ENCODE data around the gene CDC42EP1.

The CDC42EP1 gene

GRCh38 chr22:37616201-37617083 is 56.2 kb downstream of the CDC42EP1 start:
- no peak for DNase-seq

- no peak for DNase-seq
Observed at GRCh38 chr22:37617431-37617830, 57.2 kb downstream of the CDC42EP1 start.

GRCh38 chr22:37618072-37618656 is 57.9 kb downstream of the CDC42EP1 start:
- no peak for DNase-seq

- DNase-seq, result no peak
Observed at GRCh38 chr22:37618674-37619073, 58.4 kb downstream of the CDC42EP1 start.
